GM12878 (cell line): ENCODE data around the gene KHDC1L. TPM values are rescaled to one million over a fixed set of nuclear protein-coding genes. Genes with fewer than 3 reads are reported as not detected.

Experiments
- ATAC-seq: fragments of 200-7000 bp; cut with Tn5 transposase; 3 replicates; pipeline ENCODE4 v1.9.1; 2020; ENCODE audit warnings: mild to moderate bottlenecking, moderate library complexity
- BruUV-seq: library from RNA; stranded (reverse); fragments of 400-500 nt; replicated peaks from 2 replicates; lab custom pipeline; 2021; lab: Mats Ljungman, UMichigan
- CTCF ChIA-PET: fragments of 300-600 bp; sonication (Branson Sonifier 250); formaldehyde crosslinking; extraction: SDS; loops from one replicate; lab custom pipeline; 2021; ENCODE audit warnings: inconsistent platforms; lab: Yijun Ruan, JAX
- POLR2A ChIA-PET: fragments of 350-600 bp; formaldehyde crosslinking; extraction: SDS; loops from one replicate; lab custom pipeline; 2021; ENCODE audit warnings: inconsistent platforms; lab: Charles Lee
- RAD21 ChIA-PET: fragments of 300-600 bp; sonication (Branson Sonifier 250); formaldehyde crosslinking; loops from one replicate; lab custom pipeline; 2023; ENCODE audit warnings: antibody characterized with exemption; ENCODE audit not compliant: unreplicated experiment; lab: Charles Lee
- SMC1A ChIA-PET: fragments of 300-600 bp; sonication (Branson Sonifier 250); formaldehyde crosslinking; loops from one replicate; lab custom pipeline; 2023; ENCODE audit not compliant: unreplicated experiment, uncharacterized antibody; lab: Charles Lee
- DNase-seq: peaks from one replicate; pipeline ENCODE4 v3.0.0-alpha.2; 2011; ENCODE audit warnings: low read depth, low spot score
- FAIRE-seq: peaks from 3 replicates; lab custom pipeline; 2011; peaks lifted over from hg19 to GRCh38; lab: Jason Lieb, UNC
- H2AFZ ChIP-seq: 2 replicates; pipeline ENCODE4 v1.6.0; 2011; ENCODE audit warnings: low read depth, low read length, control low read depth; ENCODE audit not compliant: control insufficient read depth
- H3K27ac ChIP-seq: 2 replicates; pipeline ENCODE4 v1.5.1; 2011; ENCODE audit warnings: control low read depth; ENCODE audit not compliant: control insufficient read depth, insufficient read depth
- H3K27me3 ChIP-seq, 2 experiments: replicated peaks in 1 of 2; 2 replicates each; pipeline versions ENCODE4 v1.6.0 to v1.6.1; 2011; ENCODE audit warnings: low read length in 1 of 2; ENCODE audit not compliant: control insufficient read depth in 2 of 2, insufficient read depth in 2 of 2
- H3K36me3 ChIP-seq, 2 experiments: 2 replicates each; pipeline ENCODE4 v1.5.1; 2011; ENCODE audit warnings: low read length in 1 of 2; ENCODE audit not compliant: control insufficient read depth in 2 of 2, insufficient read depth in 2 of 2
- H3K4me1 ChIP-seq: 2 replicates; pipeline ENCODE4 v1.6.1; 2011; ENCODE audit warnings: mild to moderate bottlenecking, low read length, moderate library complexity, mixed read lengths; ENCODE audit not compliant: control insufficient read depth, insufficient read depth
- H3K4me2 ChIP-seq: 2 replicates; pipeline ENCODE4 v1.6.0; 2011; ENCODE audit warnings: control low read depth; ENCODE audit not compliant: control insufficient read depth, insufficient read depth
- H3K4me3 ChIP-seq: fragments of 200-600 bp; sonication (generic); 2 replicates; pipeline ENCODE4 v1.5.1; 2016
- H3K79me2 ChIP-seq: 2 replicates; pipeline ENCODE4 v1.6.0; 2011; ENCODE audit warnings: low read length; ENCODE audit not compliant: control insufficient read depth, insufficient read depth
- H3K9ac ChIP-seq: 2 replicates; pipeline ENCODE4 v1.8.0; 2011; ENCODE audit warnings: low read length, control low read depth, mixed read lengths; ENCODE audit not compliant: control insufficient read depth, insufficient read depth
- H3K9me3 ChIP-seq: replicated peaks from 3 replicates; pipeline ENCODE4 v1.5.1; 2011; ENCODE audit warnings: mild to moderate bottlenecking, low read length; ENCODE audit not compliant: control insufficient read depth, insufficient read depth
- H4K20me1 ChIP-seq: 2 replicates; pipeline ENCODE4 v1.6.0; 2011; ENCODE audit not compliant: control insufficient read depth, insufficient read depth
- CEBPB ChIP-seq, 2 experiments: fragments of 150-350 bp in 1 of 2; IDR thresholded peaks; 2 replicates each; pipeline ENCODE4 v1.6.1; 2012 to 2014; ENCODE audit warnings: low read depth in 2 of 2, low read length in 2 of 2, borderline replicate concordance in 1 of 2, inconsistent platforms in 1 of 2
- EZH2 ChIP-seq: IDR thresholded peaks from 2 replicates; pipeline ENCODE4 v1.6.1; 2012; ENCODE audit warnings: low read depth, mild to moderate bottlenecking, control low read depth, inconsistent platforms, low read length, borderline replicate concordance; ENCODE audit not compliant: control insufficient read depth
- FOXM1 ChIP-seq: IDR thresholded peaks from 2 replicates; pipeline ENCODE4 v1.6.1; 2012; ENCODE audit warnings: low read depth, mild to moderate bottlenecking, inconsistent platforms, low read length, moderate library complexity
- IKZF1 ChIP-seq: fragments of 450-650 bp; conservative IDR thresholded peaks from 2 replicates; pipeline ENCODE4 v1.6.1; 2017; ENCODE audit warnings: antibody characterized with exemption, mild to moderate bottlenecking
- NFXL1 ChIP-seq: fragments of 450-650 bp; IDR thresholded peaks from 2 replicates; pipeline ENCODE4 v1.6.1; 2017; ENCODE audit warnings: antibody characterized with exemption, mild to moderate bottlenecking, borderline replicate concordance
- ZNF384 ChIP-seq: IDR thresholded peaks from 2 replicates; pipeline ENCODE4 v1.6.1; 2012; ENCODE audit warnings: low read depth, mild to moderate bottlenecking, low read length, improper control_type of control experiment, borderline replicate concordance
- WGBS: methylation state at CpG from one replicate; pipeline ENCODE4 v1.1.6; 2016; ENCODE audit warnings: low lambda C conversion rate; ENCODE audit not compliant: insufficient replicate concordance, insufficient coverage; ENCODE audit errors: missing lambda C conversion rate; 5-methylcytosine and 5-hydroxymethylcytosine counted together
- in situ Hi-C: fragments of 300-500 bp; cut with MboI; formaldehyde crosslinking; loops from 9 replicates; pipeline ENCODE4 v1.14.3; 2018; ENCODE audit warnings: mixed read lengths
- intact Hi-C: fragments of 100-400 bp; cut with micrococcal nuclease; formaldehyde crosslinking; loops from one replicate; pipeline ENCODE4 v1.14.2; 2022; ENCODE audit not compliant: unreplicated experiment
- polyA plus RNA-seq, 11 experiments: library from polyadenylated mRNA; depleted of rRNA in 4 of 11; unstranded in 6 of 11; stranded (reverse) in 5 of 11; fragments of >200 nt; fragmentation: Nextera tagmentation in 4 of 11; fragmentation: Illumina TruSeq in 1 of 11; extraction: Ambion mirVana in 4 of 11; extraction: Trizol in 1 of 11; gene quantifications; 1 replicate in 1 of 11; 2 replicates in 10 of 11; pipeline versions ENCODE4 v1.2.1 to v1.2.3, GENCODE V29; 2011 to 2016; ENCODE audit warnings: inconsistent platforms in 2 of 11, missing spikeins in 2 of 11, low read depth in 1 of 11
- total RNA-seq, 4 experiments: library from RNA; depleted of rRNA in 3 of 4; stranded (reverse); fragments of >200 nt in 3 of 4; fragmentation: Illumina TruSeq in 1 of 4; extraction: Trizol in 1 of 4; gene quantifications; 2 replicates each; pipeline versions ENCODE4 v1.2.1 to v1.2.3, GENCODE V29; 2013 to 2021
- TF ChIP-seq, protein P1 (sequence below): IDR thresholded peaks from 2 replicates; pipeline ENCODE4 v1.6.1; 2012; ENCODE audit warnings: low read depth, low read length, improper control_type of control experiment

KHDC1L gene
- total and polyA plus RNA-seq, 10 of the 15 experiments (the other 5 are each of a cell fraction or from before 2014, with no cell fraction given), result 0.12 to 0.37 (median 0.24) TPM; not detected in 4

DNA sequence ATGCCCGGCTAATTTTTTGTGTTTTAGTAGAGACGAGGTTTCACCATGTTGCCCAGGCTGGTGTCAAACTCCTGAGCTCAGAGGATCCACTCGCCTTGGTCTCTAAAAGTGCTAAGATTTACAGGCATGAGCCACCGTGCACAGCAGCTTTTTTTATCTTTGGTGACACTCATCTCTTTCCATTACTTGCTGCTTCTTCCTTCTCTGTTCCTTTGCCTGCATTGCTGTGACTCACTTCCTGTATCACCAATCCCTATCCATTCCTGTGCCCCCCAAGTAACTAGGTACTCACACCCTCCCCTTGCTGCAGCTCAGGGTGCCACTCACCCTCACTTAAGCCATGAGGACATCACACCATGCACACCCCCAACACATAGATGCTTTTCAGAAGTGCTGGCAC lies 24.6 kb downstream of the KHDC1L start (continued):
- TF ChIP-seq CEBPB (IDR thresholded peaks at IDR 0.05; ENCODE audit: borderline replicate concordance in 1 of 2, low read depth in 2 of 2, low read length in 2 of 2), result no peak
- TF ChIP-seq IKZF1, result no peak
- no peak for TF ChIP-seq FOXM1
- no peak for TF ChIP-seq ZNF384
- no peak for TF ChIP-seq NFXL1
- TF ChIP-seq EZH2, result no peak

GRCh38 chr6:73200247-73200646 lies 25.0 kb downstream of the KHDC1L start:
- H3K9ac ChIP-seq, result no peak overlapping the region
- H3K27me3 ChIP-seq, result no peaks in the 10 kb centered on the region
- no peaks in the 10 kb centered on the region; the same call in 1 of the 2 replicates for H4K20me1 ChIP-seq
- ChIA-PET SMC1A (no interaction called here), CTCF (no interaction called here), RAD21 (no interaction called here), POLR2A (no interaction called here)
- intact Hi-C loops (no loop called here), in situ Hi-C loops (no loop called here)
- no peak overlapping the region for H2AFZ ChIP-seq
- ATAC-seq (no peak), DNase-seq (no peak), FAIRE-seq (no peak)
- no peak overlapping the region for H3K27ac ChIP-seq
- no peaks in the 10 kb centered on the region for H3K36me3 ChIP-seq
- no peak overlapping the region for H3K4me2 ChIP-seq
- no TSS peak for BruUV-seq
- H3K79me2 ChIP-seq, result no peaks in the 10 kb centered on the region
- H3K9me3 ChIP-seq, result no peaks in the 10 kb centered on the region
- TF ChIP-seq, protein P1, sequence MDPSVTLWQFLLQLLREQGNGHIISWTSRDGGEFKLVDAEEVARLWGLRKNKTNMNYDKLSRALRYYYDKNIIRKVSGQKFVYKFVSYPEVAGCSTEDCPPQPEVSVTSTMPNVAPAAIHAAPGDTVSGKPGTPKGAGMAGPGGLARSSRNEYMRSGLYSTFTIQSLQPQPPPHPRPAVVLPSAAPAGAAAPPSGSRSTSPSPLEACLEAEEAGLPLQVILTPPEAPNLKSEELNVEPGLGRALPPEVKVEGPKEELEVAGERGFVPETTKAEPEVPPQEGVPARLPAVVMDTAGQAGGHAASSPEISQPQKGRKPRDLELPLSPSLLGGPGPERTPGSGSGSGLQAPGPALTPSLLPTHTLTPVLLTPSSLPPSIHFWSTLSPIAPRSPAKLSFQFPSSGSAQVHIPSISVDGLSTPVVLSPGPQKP, result no peak
- 81% methylated on average over 3 of the region's 3 CpGs for WGBS
- no peaks in the 10 kb centered on the region for H3K4me1 ChIP-seq
- H3K4me3 ChIP-seq, result no peak overlapping the region
